Ectodermal cell (in vitro differentiated cells): ENCODE measurements around the gene ARHGAP42.

ENCODE experiments used
- H3K27ac ChIP-seq: 2 replicates; pipeline ENCODE4 v1.7.0; 2013; ENCODE audit warnings: mild to moderate bottlenecking, low read depth, low read length; ENCODE audit not compliant: insufficient read depth, poor library complexity, severe bottlenecking
- H3K27me3 ChIP-seq: 2 replicates; pipeline ENCODE4 v1.7.0; 2013; ENCODE audit warnings: mild to moderate bottlenecking, low read length; ENCODE audit not compliant: insufficient read depth, control insufficient read depth, poor library complexity, severe bottlenecking
- H3K36me3 ChIP-seq: one replicate; pipeline ENCODE4 v1.7.0; 2013; ENCODE audit warnings: low read length; ENCODE audit not compliant: control insufficient read depth, insufficient read depth
- H3K4me1 ChIP-seq: one replicate; pipeline ENCODE4 v1.7.0; 2013; ENCODE audit warnings: low read length; ENCODE audit not compliant: control insufficient read depth, insufficient read depth
- H3K4me3 ChIP-seq: 2 replicates; pipeline ENCODE4 v1.7.0; 2013; ENCODE audit warnings: low read depth, low read length, control low read depth; ENCODE audit not compliant: insufficient read depth
- H3K9me3 ChIP-seq: 2 replicates; pipeline ENCODE4 v1.7.0; 2013; ENCODE audit warnings: mild to moderate bottlenecking, low read length, moderate library complexity; ENCODE audit not compliant: control insufficient read depth
- WGBS, 2 experiments: methylation state at CpG; one replicate each; pipeline ENCODE4 v1.1.7; 2013; ENCODE audit warnings: missing lambda C conversion rate in 2 of 2; 5-methylcytosine and 5-hydroxymethylcytosine counted together

Gene ARHGAP42

GRCh38 chr11:100902454-100903141, 215.5 kb downstream of the ARHGAP42 start:
- Histone ChIP-seq H3K27ac (no peak overlapping the region), H3K4me3 (no peak overlapping the region), H3K27me3 (no peaks in the 10 kb centered on the region), H3K9me3 (no peaks in the 10 kb centered on the region), H3K36me3 (no peaks in the 10 kb centered on the region), H3K4me1 (no peaks in the 10 kb centered on the region)
- WGBS, 2 experiments, result 81% methylated on average over 7 of the region's 7 CpGs

GRCh38 chr11:100903284-100903683, 216.2 kb downstream of the ARHGAP42 start:
- WGBS, 2 experiments, result 81 to 90% methylated on average over 1 of the region's 1 CpG
- Histone ChIP-seq H3K4me3 (no peak overlapping the region), H3K36me3 (no peaks in the 10 kb centered on the region)

GRCh38 chr11:100905684-100906083, 218.6 kb downstream of the ARHGAP42 start:
- Histone ChIP-seq H3K36me3 (no peaks in the 10 kb centered on the region), H3K27me3 (no peaks in the 10 kb centered on the region), H3K4me1 (no peaks in the 10 kb centered on the region), H3K27ac (no peak overlapping the region), H3K9me3 (no peaks in the 10 kb centered on the region), H3K4me3 (no peak overlapping the region)
- WGBS, 2 experiments, result 93 to 96% methylated on average over 13 of the region's 13 CpGs

More at GRCh38 chr11:100903284-100903683, 216.2 kb downstream of the ARHGAP42 start:
- Histone ChIP-seq H3K27ac (no peak overlapping the region), H3K27me3 (no peaks in the 10 kb centered on the region), H3K9me3 (no peaks in the 10 kb centered on the region), H3K4me1 (no peaks in the 10 kb centered on the region)

DNA sequence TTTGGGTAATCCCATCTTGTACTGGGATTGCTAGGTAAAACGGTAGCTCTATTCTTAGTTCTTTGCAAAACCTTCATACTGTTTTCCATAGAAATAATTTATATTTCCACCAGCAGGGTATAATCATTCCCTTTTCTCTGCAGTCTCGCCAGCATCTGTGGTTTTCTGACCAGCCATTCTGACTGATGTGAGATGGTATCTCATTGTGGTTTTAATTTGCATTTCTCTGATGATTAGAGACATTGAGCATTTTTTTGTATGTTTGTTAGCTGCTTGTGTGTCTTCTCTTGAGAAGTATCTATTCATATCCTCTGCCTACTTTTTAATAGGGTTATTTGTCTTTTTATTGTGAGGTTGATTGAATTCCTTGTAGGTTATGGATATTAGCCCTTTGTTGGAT, 221.7 kb downstream of the ARHGAP42 start:
- Histone ChIP-seq H3K4me3 (no peak overlapping the region), H3K27ac (no peak overlapping the region), H3K27me3 (no peaks in the 10 kb centered on the region), H3K9me3 (no peaks in the 10 kb centered on the region), H3K36me3 (no peaks in the 10 kb centered on the region), H3K4me1 (no peaks in the 10 kb centered on the region)
- WGBS, 2 experiments, result 88 to 92% methylated on average over 2 of the region's 2 CpGs

DNA sequence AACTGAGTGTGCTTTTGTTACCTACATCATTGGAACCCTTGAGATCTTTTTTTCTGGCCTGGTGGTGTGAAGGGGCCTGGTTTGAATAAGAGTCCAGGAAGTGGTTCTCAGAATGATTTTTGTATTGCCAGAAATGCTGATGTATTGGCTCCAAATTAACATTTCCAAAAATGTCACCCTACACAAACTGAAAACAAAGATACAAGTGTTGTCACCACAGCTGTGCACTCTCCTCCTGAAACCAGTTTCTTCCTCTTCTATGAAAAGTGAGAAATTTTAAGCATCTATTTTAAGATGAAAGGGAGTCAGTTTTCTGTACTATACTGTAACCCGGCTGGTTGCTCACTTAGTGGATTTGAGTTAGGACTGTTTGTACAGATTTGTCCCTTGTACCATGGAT, 223.7 kb downstream of the ARHGAP42 start:
- Histone ChIP-seq H3K36me3 (no peaks in the 10 kb centered on the region), H3K4me3 (no peak overlapping the region), H3K9me3 (no peaks in the 10 kb centered on the region), H3K27me3 (no peaks in the 10 kb centered on the region), H3K27ac (no peak overlapping the region), H3K4me1 (no peaks in the 10 kb centered on the region)
- 89 to 100% methylated on average over 1 of the region's 1 CpG for WGBS, 2 experiments

- Histone ChIP-seq H3K36me3 (no peaks in the 10 kb centered on the region), H3K4me1 (no peaks in the 10 kb centered on the region), H3K4me3 (no peak overlapping the region), H3K9me3 (no peaks in the 10 kb centered on the region), H3K27ac (no peak overlapping the region), H3K27me3 (no peaks in the 10 kb centered on the region)
- 82 to 83% methylated on average over 5 to 6 of the region's 6 CpGs for WGBS, 2 experiments
Observed at GRCh38 chr11:100914415-100915110, 227.5 kb downstream of the ARHGAP42 start.

GRCh38 chr11:100918551-100919500, 231.7 kb downstream of the ARHGAP42 start:
- Histone ChIP-seq H3K4me3 (no peak overlapping the region), H3K4me1 (no peaks in the 10 kb centered on the region), H3K36me3 (no peaks in the 10 kb centered on the region), H3K27me3 (no peaks in the 10 kb centered on the region), H3K9me3 (no peaks in the 10 kb centered on the region), H3K27ac (no peak overlapping the region)
- 92 to 93% methylated on average over 6 of the region's 6 CpGs for WGBS, 2 experiments

DNA sequence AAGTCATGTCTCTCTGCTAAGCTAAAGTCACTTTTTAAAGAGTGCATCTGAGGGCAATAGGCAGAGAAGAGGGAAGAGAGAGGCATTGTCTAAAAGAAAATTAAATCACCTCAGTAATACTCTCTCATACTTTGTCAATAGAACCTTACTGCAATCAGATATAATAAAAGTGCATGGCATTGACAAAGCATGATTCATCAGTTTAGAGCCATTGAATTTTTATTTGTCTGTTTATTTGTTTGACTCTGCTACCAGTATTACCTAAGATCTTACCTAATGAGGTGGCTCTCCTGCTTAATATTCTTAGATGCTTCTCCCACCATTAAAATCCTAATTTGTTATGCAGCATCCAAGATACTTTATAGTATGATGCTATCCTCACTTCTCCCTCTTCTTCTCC, 233.5 kb downstream of the ARHGAP42 start:
- H3K27ac ChIP-seq, result no peak overlapping the region
- no peaks in the 10 kb centered on the region for H3K36me3 ChIP-seq
- H3K9me3 ChIP-seq, result no peaks in the 10 kb centered on the region
- no peaks in the 10 kb centered on the region for H3K4me1 ChIP-seq
- no peak overlapping the region for H3K4me3 ChIP-seq
- no peaks in the 10 kb centered on the region for H3K27me3 ChIP-seq

DNA sequence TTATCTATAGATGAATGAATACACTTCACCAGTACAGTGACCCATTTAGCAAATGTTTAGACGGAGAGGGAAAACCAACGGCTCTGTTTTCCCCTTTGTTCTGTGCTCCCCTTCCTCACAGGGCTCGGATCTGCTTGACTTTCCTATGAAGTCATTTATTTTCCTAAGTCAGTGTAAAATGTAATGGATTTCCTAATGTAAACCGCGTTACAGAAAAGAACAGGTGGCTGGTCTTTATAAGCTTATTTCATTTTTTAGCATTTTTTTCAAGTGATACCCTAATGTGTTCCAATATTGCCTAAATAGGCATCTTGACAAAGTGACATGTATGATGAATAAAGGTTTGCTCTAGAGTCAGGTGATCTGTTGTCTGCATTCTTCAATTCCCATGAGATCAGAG, 235.0 kb downstream of the ARHGAP42 start:
- peaks cover under 1% of the 10 kb centered on the region for H3K4me1 ChIP-seq
- 72 to 87% methylated on average over 3 to 5 of the region's 5 CpGs for WGBS, 2 experiments
- no peaks in the 10 kb centered on the region for H3K9me3 ChIP-seq
- H3K27ac ChIP-seq, result no peak overlapping the region
- H3K4me3 ChIP-seq, result no peak overlapping the region
- H3K36me3 ChIP-seq, result no peaks in the 10 kb centered on the region
- H3K27me3 ChIP-seq, result no peaks in the 10 kb centered on the region

DNA sequence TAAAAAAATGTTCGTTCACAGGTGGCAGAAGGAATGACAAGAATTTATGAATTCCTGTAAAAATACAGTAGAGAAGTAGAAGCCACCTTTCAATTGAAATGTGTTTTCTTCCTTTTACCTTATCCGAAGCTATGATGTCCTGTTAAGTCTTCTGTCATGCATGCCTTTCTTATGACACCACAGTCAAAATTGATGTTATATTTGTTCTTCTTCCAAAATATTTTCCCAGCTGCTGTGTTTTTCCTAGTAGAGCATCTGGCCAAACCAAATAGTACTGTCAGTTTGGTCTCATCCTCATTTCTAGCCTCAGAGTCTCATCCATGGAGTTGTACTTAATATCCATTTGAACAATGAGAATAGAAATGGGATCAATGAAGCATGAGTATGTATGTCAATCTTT, 236.5 kb downstream of the ARHGAP42 start:
- H3K27me3 ChIP-seq, result no peaks in the 10 kb centered on the region
- WGBS, 2 experiments, result 89 to 93% methylated on average over 2 of the region's 2 CpGs
- H3K9me3 ChIP-seq, result no peaks in the 10 kb centered on the region
- H3K4me3 ChIP-seq, result no peak overlapping the region
- H3K36me3 ChIP-seq, result no peaks in the 10 kb centered on the region
- peaks cover 11% of the 10 kb centered on the region for H3K4me1 ChIP-seq
- no peak overlapping the region for H3K27ac ChIP-seq
